Inflammatory macrophage (primary cell): ENCODE measurements around the gene LSAMP.
"Not testable (repeated sequence)": the region's sequence is repeated elsewhere in the genome, so short reads cannot be mapped to it uniquely, and the experiment has no call there.

Experiments
- DNase-seq, 2 donors: peaks; one replicate each; pipeline ENCODE4 v3.0.0-alpha.2; 2020 to 2022

The LSAMP gene

GRCh38 chr3:116238846-116239565 is 206.3 kb downstream of the LSAMP start:
- DNase-seq = no peak

GRCh38 chr3:116233711-116234357 is 211.5 kb downstream of the LSAMP start:
- DNase-seq = no peak

GRCh38 chr3:116230431-116231020 is 214.8 kb downstream of the LSAMP start:
- DNase-seq = no peak

- DNase-seq = no peak
Observed at GRCh38 chr3:116226266-116226665, 219.0 kb downstream of the LSAMP start.

- DNase-seq = no peak
Observed at GRCh38 chr3:116216761-116217160, 228.5 kb downstream of the LSAMP start.

DNA sequence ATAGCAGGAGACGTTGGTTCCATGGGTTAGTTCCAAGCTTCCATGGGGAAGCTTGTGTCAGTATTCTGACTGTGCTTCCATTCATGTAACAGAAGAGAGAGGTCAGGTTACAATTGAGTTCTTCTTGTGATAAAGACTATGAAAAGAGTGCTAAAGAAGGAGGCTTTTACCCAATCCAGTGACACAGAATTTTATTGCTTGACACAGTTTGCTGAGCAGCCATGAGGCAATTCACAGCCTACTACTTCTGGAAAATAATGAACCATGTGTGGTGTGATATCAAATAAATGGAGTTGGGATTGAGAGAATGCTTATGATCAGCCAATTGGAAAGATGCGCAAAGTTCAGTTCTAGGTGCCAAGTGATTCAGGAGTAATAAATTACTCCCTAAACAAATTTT is 233.4 kb downstream of the LSAMP start:
- DNase-seq = no peak

DNA sequence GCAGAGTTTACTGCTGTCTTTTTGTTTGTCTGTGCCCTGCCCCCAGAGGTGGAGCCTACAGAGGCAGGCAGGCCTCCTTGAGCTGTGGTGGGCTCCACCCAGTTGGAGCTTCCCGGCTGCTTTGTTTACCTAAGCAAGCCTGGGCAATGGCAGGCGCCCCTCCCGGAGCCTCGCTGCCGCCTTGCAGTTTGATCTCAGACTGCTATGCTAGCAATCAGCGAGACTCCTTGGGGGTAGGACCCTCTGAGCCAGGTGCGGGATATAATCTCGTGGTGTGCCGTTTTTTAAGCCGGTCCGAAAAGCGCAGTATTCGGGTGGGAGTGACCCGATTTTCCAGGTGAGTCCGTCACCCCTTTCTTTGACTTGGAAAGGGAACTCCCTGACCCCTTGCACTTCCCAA is 236.5 kb downstream of the LSAMP start:
- DNase-seq = not testable (repeated sequence)

DNA sequence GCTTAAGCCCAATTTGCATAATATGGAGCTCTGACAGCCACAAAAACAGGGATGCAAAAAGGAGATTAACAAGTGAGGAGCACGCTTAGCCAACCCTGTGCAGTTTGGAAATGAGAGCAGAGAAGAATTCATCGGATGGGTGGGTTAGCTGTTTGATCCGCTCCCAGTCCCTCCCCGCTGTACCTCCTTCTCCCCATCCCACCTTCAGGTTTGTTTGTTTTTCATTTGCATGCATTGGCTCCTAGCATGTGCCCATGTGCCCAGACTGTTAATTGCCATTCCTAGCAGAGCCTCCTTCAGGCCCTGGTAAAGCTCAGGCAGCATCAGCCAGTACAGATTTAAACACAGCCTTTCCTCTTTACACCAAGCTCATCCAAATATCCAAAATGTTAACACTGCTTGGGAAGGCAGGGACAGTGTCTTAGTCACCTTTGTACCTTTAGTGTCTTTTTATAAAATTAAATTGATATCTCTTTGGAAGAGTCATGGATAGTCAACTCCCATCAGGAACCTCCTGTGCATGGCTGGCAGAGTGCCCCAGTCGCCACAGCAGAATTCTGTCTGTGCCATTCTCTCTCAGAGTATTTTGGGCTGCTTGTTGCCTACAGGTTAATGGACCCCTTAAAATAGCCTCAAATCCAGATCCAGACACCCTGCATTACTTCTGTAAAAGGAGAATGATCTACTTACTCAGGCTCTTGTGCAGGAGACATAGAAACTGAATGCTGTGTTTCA is 244.2 kb downstream of the LSAMP start:
- DNase-seq = no peak

- DNase-seq = no peak
Observed at GRCh38 chr3:116199063-116199462, 246.2 kb downstream of the LSAMP start.

GRCh38 chr3:116198087-116198486 is 247.2 kb downstream of the LSAMP start:
- no peak for DNase-seq

DNA sequence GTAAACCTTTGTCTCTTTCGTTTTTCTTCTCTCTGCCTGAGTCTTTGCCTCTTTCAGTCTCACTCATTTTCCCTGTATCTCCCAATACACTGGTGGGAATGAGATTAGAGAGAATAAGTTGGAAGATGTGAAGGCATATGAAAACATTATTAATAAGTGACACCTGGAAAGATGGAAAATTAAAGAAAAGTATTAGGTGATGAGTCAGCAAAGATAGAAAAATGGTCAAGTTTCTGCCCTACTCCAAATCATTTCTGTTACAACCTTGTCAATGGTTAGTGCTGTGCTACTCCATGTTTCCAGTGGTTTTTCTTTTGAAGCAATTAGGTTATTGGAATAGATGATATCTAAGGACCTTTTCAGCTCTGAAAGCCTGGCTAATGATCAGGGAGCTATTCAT is 252.8 kb downstream of the LSAMP start:
- DNase-seq = no peak

DNA sequence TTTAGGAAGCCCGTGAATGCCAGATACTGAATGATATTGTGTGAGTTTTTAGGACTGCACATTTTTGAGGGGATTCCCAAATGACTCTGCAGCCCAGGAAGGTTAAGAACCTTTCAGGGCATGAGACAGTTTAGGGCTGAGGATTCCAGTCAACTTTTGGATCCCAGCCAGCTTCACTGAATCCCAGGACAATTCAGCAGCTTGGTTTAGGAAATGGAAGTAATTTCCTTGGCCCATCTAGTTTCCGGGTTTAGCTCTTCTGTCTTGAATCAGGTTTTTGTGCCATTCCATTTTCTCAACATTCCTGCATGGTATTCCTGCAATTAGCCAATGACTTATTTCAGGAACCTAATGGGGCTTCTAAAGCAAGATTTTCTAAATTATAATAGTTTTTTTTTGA is 253.9 kb downstream of the LSAMP start:
- no peak for DNase-seq

- no peak for DNase-seq
Observed at GRCh38 chr3:116190095-116190494, 255.2 kb downstream of the LSAMP start.

DNA sequence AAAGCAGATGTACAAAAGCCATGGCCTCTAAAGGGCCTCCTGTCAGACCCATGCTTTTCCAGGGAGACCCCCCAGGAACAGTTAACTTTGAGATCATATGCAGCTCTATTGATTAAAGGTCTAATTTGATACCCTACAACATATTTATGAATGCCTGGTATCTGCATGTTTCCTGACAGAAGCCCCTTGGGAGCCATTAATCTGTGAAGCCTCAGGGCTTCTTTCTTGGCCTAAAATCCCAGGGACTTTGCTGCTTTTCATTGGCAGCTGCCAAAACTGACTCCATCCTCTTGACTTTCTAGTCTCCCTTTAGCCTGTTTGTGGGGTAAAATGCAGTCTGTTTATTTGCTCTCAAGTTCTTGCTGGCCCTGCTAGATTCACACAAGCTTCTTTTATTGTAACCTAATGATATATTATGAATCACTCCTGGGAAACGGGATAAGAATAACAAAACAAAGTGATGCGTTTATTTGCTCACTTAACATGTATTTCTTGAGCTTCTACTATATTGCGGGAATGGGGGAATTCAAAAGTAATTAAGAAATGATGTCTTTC is 257.0 kb downstream of the LSAMP start:
- no peak for DNase-seq

DNA sequence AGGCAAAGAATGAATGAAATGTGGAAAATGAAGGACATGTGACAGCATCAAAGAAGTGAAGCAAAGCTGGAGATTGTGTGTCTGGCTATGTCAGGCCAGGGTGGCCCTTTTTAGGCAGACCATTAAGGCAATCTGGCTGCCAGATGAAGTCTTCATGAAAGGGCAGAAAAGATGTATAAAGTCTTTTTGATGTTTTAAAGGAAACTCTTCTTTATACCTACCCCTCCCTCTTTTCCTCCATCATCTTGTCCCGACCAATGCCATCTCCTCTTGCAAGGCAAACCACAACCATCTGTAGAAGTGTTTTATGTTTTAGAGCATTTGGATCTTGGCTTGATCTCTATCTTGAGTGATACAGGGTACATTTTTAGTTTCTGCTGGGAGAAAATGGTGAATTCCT is 259.2 kb downstream of the LSAMP start:
- DNase-seq = no peak

GRCh38 chr3:116181159-116181558 is 264.1 kb downstream of the LSAMP start:
- DNase-seq = no peak

GRCh38 chr3:116179091-116179490 is 266.2 kb downstream of the LSAMP start:
- no peak for DNase-seq

GRCh38 chr3:116176974-116177555 is 268.2 kb downstream of the LSAMP start:
- no peak for DNase-seq

DNA sequence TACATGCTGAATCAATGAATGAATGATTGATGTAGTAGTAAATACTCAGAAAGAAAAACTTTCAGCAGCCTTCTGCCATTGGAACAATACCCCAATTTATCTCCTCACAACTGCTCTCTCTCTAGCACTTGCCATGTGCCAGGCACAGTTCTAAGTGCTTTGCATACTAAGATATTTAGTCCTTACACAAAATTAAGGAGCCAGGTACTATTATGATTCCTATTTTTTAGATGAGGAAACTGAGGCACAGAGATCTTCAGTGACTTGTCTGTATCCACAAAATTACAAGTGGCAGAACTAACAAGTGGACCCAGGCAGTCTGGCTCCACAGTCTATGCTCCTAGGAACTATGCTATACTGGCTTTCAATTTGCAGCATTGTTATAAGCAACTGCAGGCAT is 279.2 kb downstream of the LSAMP start:
- DNase-seq = no peak

DNA sequence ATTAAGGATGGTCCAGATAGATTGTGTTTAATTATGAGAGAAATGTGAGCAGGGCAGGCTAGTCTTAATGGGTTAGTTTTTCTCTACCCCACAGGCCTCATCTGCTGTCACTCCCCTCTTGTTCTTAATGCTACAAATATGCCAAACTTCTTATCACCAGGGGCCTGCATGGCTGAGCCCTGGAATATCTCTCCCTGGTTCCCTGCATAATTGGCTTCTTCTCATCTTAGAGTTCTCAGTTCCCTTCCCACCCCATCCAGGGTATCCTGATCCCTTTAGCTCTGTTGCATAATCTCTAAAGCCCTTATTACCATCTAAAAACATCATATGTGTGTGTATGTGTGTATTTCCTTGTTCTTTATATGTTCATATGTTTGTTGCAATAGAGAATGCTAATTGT is 279.6 kb downstream of the LSAMP start:
- no peak for DNase-seq

GRCh38 chr3:116165135-116165534 is 280.2 kb downstream of the LSAMP start:
- DNase-seq = no peak

DNA sequence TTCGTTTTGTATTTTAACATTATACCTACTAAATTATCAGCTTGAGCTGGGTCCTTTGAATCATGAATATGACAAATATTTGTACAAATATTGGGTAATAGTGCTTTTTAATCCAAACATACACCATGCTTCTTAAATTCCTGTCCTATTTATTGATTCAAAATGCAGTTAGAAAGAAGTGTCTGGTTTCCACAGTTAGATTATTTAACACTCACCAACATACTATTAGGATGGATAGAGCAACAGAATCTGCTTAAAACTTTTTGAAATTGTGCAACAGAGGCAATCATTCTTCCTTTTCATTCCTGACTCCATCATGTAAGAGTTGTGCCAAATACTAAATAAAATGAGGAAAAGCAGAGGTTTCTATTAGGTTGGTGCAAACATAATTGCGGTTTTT is 281.2 kb downstream of the LSAMP start:
- no peak for DNase-seq
